K562 (cell line): ENCODE measurements around the gene NKAIN4. TPM values are rescaled to one million over a fixed set of nuclear protein-coding genes. Genes with fewer than 3 reads are reported as not detected.

Source experiments
- ATAC-seq: fragments of 200-7000 bp; cut with Tn5 transposase; 3 replicates; pipeline ENCODE4 v1.9.1; 2020; ENCODE audit warnings: moderate library complexity
- BruUV-seq: library from RNA; stranded (reverse); fragments of 400-500 nt; replicated peaks from 2 replicates; lab custom pipeline; 2021; lab: Mats Ljungman, UMichigan
- CTCF ChIA-PET: fragments of 300-600 bp; formaldehyde crosslinking; extraction: SDS; loops from one replicate; lab custom pipeline; 2021; ENCODE audit warnings: low intra/inter-chr PET ratio; lab: Yijun Ruan, JAX
- POLR2A ChIA-PET: fragments of 300-600, 350-650 bp; sonication (Branson Sonifier 250); formaldehyde crosslinking; extraction: SDS; loops from one replicate; lab custom pipeline; 2021; ENCODE audit warnings: antibody characterized with exemption, inconsistent platforms; lab: Yijun Ruan, JAX
- DNase-seq, 4 experiments: peaks; one replicate each; pipeline versions ENCODE4 v3.0.0 to v3.0.0-alpha.2; 2011 to 2018; ENCODE audit warnings: low spot score in 3 of 4, mixed read lengths in 3 of 4; ENCODE audit errors: extremely low read depth in 1 of 4
- FAIRE-seq: peaks from 2 replicates; lab custom pipeline; 2011; peaks lifted over from hg19 to GRCh38; lab: Jason Lieb, UNC
- H2AFZ ChIP-seq: 2 replicates; pipeline ENCODE4 v1.6.0; 2011; ENCODE audit warnings: low read depth, low read length, control low read depth, inconsistent platforms
- H3K27ac ChIP-seq: fragments of 200-600 bp; 3 replicates; pipeline ENCODE4 v1.8.0; 2011; ENCODE audit warnings: low read depth, mild to moderate bottlenecking, control low read depth, inconsistent platforms, low read length, moderate library complexity, mixed read lengths; ENCODE audit errors: extremely low read depth
- H3K27me3 ChIP-seq, 2 experiments: fragments of 300-600 bp in 1 of 2; 2 replicates in 1 of 2; 3 replicates in 1 of 2; pipeline versions ENCODE4 v1.6.0 to v1.8.0; 2011; ENCODE audit warnings: inconsistent platforms in 2 of 2, low read length in 2 of 2, mild to moderate bottlenecking in 1 of 2, mixed read lengths in 1 of 2, moderate library complexity in 1 of 2; ENCODE audit not compliant: control insufficient read depth in 2 of 2, insufficient read depth in 2 of 2
- H3K36me3 ChIP-seq: fragments of 300-600 bp; 3 replicates; pipeline ENCODE4 v1.8.0; 2011; ENCODE audit warnings: mild to moderate bottlenecking, low read length, inconsistent platforms; ENCODE audit not compliant: control insufficient read depth, insufficient read depth
- H3K4me1 ChIP-seq, 2 experiments: fragments of 200-600 bp in 1 of 2; replicated peaks in 1 of 2; 2 replicates in 1 of 2; 3 replicates in 1 of 2; pipeline versions ENCODE4 v1.5.1 to v1.8.0; 2011; ENCODE audit warnings: inconsistent platforms in 2 of 2, low read length in 2 of 2, mild to moderate bottlenecking in 1 of 2, mixed read lengths in 1 of 2, moderate library complexity in 1 of 2; ENCODE audit not compliant: control insufficient read depth in 2 of 2, insufficient read depth in 2 of 2
- H3K4me2 ChIP-seq: 2 replicates; pipeline ENCODE4 v1.6.1; 2011; ENCODE audit warnings: low read length, control low read depth, inconsistent platforms, mixed read lengths; ENCODE audit not compliant: insufficient read depth
- H3K4me3 ChIP-seq: fragments of 200-600 bp; sonication (generic), shearing (Covaris generic); 2 replicates; pipeline ENCODE4 v1.5.1; 2016; ENCODE audit warnings: control low read depth, inconsistent platforms
- H3K79me2 ChIP-seq: fragments of 200-600 bp; 3 replicates; pipeline ENCODE4 v1.8.0; 2011; ENCODE audit warnings: low read length, inconsistent platforms; ENCODE audit not compliant: control insufficient read depth, insufficient read depth
- H3K9ac ChIP-seq, 2 experiments: 2 replicates each; pipeline versions ENCODE4 v1.6.0 to v1.6.1; 2011; ENCODE audit warnings: low read depth in 2 of 2, low read length in 2 of 2, control low read depth in 1 of 2, inconsistent platforms in 1 of 2, mild to moderate bottlenecking in 1 of 2, mixed read lengths in 1 of 2; ENCODE audit not compliant: insufficient read depth in 1 of 2
- H3K9me1 ChIP-seq: one replicate; pipeline ENCODE4 v1.6.0; 2011; ENCODE audit warnings: inconsistent platforms, mild to moderate bottlenecking, low read length, moderate library complexity; ENCODE audit not compliant: control insufficient read depth, insufficient read depth
- H3K9me3 ChIP-seq: replicated peaks from 2 replicates; pipeline ENCODE4 v1.5.1; 2011; ENCODE audit warnings: low read depth, low read length, inconsistent platforms; ENCODE audit not compliant: control insufficient read depth, insufficient read depth
- H4K20me1 ChIP-seq: replicated peaks from 2 replicates; pipeline ENCODE4 v1.6.1; 2011; ENCODE audit warnings: low read length, inconsistent platforms, mixed read lengths; ENCODE audit not compliant: control insufficient read depth, insufficient read depth
- ARHGAP35 ChIP-seq: fragments of 450-650 bp; IDR thresholded peaks from 2 replicates; pipeline ENCODE4 v1.6.1; 2018; ENCODE audit not compliant: partially characterized antibody
- PKNOX1 ChIP-seq: fragments of 450-650 bp; IDR thresholded peaks from 2 replicates; pipeline ENCODE4 v1.6.1; 2016
- TAF15 ChIP-seq: fragments of 200-400 bp; formaldehyde crosslinking; IDR thresholded peaks from 2 replicates; pipeline ENCODE4 v1.6.1; 2017; ENCODE audit warnings: mild to moderate bottlenecking, low read depth, low read length, moderate library complexity
- WGBS: fragments of 100-300 bp; shearing (Covaris generic); methylation state at CpG from one replicate; pipeline ENCODE4 v1.1.6; 2016; ENCODE audit warnings: low coverage, mixed read lengths; ENCODE audit not compliant: insufficient coverage; ENCODE audit errors: missing lambda C conversion rate; 5-methylcytosine and 5-hydroxymethylcytosine counted together
- in situ Hi-C: fragments of 300-500 bp; cut with MboI; formaldehyde crosslinking; loops from 4 replicates; pipeline ENCODE4 v1.15.0; 2018; ENCODE audit warnings: inconsistent platforms, mixed read lengths
- intact Hi-C: fragments of 100-400 bp; cut with micrococcal nuclease; formaldehyde crosslinking; loops from 2 replicates; pipeline ENCODE4 v1.14.2; 2022
- polyA plus RNA-seq, 8 experiments: library from polyadenylated mRNA; depleted of rRNA in 4 of 8; stranded (reverse) in 5 of 8; unstranded in 3 of 8; fragments of >200 nt; fragmentation: Nextera tagmentation in 2 of 8; fragmentation: Illumina TruSeq in 1 of 8; extraction: Ambion mirVana in 2 of 8; extraction: Trizol in 1 of 8; gene quantifications; 2 replicates each; pipeline versions ENCODE4 v1.2.1 to v1.2.3, GENCODE V29; 2011 to 2014; ENCODE audit warnings: inconsistent platforms in 1 of 8, missing spikeins in 1 of 8
- total RNA-seq, 7 experiments: library from RNA; depleted of rRNA in 6 of 7; stranded (reverse); fragments of >200 nt in 6 of 7; fragmentation: Illumina TruSeq in 2 of 7; extraction: Trizol in 2 of 7; gene quantifications; 2 replicates each; pipeline versions ENCODE4 v1.2.1 to v1.2.3, GENCODE V29; 2011 to 2021; ENCODE audit warnings: low replicate concordance in 1 of 7
- TF ChIP-seq, protein P1 (sequence below), 2 experiments: IDR thresholded peaks in 1 of 2; conservative IDR thresholded peaks in 1 of 2; 2 replicates each; pipeline ENCODE4 v1.6.1; 2016; ENCODE audit warnings: low read depth in 2 of 2, mild to moderate bottlenecking in 1 of 2, missing compliant biosample characterization in 1 of 2, missing genetic modification characterization in 1 of 2, moderate library complexity in 1 of 2

Gene NKAIN4
- total and polyA plus RNA-seq, 9 of the 15 experiments (the other 6 are each of a cell fraction or from before 2014, with no cell fraction given), result not detected

- Histone ChIP-seq H3K79me2 (no peaks in the 10 kb centered on the region), H3K4me1 (peaks cover 0 to 28% of the 10 kb centered on the region in 2 experiments; a peak in 2 of 5 replicates), H3K9me1 (no peaks in the 10 kb centered on the region), H3K27me3 (peaks cover 42 to 87% of the 10 kb centered on the region in 2 experiments; a peak in 4 of 5 replicates), H3K9ac (no peak overlapping the region), H3K4me3 (no peak overlapping the region), H2AFZ (no peak overlapping the region), H3K27ac (no peak overlapping the region), H4K20me1 (0 out of 2 replicates have a peak, but pooled peaks cover 14% of the 10 kb centered on the region), H3K9me3 (no peaks in the 10 kb centered on the region), H3K4me2 (no peak overlapping the region), H3K36me3 (no peaks in the 10 kb centered on the region)
- BruUV-seq, result no TSS peak
- no peak for DNase-seq
- intact Hi-C loops, result no loop called here
- no peak for FAIRE-seq
- no peak for ATAC-seq
- CTCF ChIA-PET, result no interaction called here
- peak; percentile 71 for TF ChIP-seq ARHGAP35
- peak; percentile 70 for TF ChIP-seq PKNOX1
- TF ChIP-seq, protein P1, sequence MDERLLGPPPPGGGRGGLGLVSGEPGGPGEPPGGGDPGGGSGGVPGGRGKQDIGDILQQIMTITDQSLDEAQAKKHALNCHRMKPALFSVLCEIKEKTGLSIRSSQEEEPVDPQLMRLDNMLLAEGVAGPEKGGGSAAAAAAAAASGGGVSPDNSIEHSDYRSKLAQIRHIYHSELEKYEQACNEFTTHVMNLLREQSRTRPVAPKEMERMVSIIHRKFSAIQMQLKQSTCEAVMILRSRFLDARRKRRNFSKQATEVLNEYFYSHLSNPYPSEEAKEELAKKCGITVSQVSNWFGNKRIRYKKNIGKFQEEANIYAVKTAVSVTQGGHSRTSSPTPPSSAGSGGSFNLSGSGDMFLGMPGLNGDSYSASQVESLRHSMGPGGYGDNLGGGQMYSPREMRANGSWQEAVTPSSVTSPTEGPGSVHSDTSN (CRISPR knock-in tag; IDR thresholded peaks at IDR 0.05; ENCODE audit: low read depth), result no peak
- TF ChIP-seq, protein P1 (tag; conservative IDR thresholded peaks at IDR 0.05; ENCODE audit: low read depth), result peak; percentile 18; the same call in 1 of the 2 replicates
- no peak for TF ChIP-seq TAF15
- in situ Hi-C loops, result no loop called here
- 69% methylated on average over 12 of the region's 13 CpGs for WGBS
- POLR2A ChIA-PET, result no interaction called here
Observed at GRCh38 chr20:63257629-63258028, 3.4 kb upstream of the NKAIN4 start.
